Measurements from ENCODE around the gene CDK9.

The CDK9 gene

DNA sequence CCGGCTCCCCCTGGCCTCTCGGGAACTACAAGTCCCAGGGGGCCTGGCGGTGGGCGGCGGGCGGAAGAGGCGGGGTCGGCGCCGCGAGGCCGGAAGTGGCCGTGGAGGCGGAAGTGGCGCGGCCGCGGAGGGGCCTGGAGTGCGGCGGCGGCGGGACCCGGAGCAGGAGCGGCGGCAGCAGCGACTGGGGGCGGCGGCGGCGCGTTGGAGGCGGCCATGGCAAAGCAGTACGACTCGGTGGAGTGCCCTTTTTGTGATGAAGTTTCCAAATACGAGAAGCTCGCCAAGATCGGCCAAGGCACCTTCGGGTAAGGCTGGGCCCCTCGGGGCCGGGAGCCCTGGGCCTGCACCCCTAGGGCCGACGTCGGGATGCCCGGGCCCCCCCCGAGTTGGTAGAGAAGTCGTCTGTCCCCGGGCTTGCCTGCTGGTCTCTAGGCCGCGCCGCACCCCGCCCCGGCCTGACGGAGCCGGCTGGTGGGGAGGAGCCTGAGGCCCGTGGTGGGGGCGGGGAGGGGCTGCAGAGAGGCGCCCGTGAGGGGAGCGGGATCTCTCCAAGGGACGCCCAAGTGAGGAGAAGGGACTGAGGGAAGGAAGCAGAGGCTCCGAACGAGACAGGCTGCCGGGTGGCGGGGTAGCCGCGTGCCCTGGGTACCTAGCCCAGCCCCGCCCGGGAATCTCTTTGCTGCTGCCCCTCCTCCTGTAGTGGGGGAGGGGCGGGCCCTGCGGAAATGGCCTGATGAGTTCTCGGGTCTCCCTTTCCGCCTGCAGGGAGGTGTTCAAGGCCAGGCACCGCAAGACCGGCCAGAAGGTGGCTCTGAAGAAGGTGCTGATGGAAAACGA, at the start of gene CDK9:
Gene CDK9 (plus strand): TSS at position 102 of the 840 bp plus-strand sequence. CDS start 115 bp downstream, at position 217.
- H3K27ac ChIP-seq, result peak within 1 kb of the TSS; percentile 91
- no peak for TF ChIP-seq ZFX (IDR thresholded peaks at IDR 0.05; ENCODE audit: borderline replicate concordance)
- TF ChIP-seq, protein P1, sequence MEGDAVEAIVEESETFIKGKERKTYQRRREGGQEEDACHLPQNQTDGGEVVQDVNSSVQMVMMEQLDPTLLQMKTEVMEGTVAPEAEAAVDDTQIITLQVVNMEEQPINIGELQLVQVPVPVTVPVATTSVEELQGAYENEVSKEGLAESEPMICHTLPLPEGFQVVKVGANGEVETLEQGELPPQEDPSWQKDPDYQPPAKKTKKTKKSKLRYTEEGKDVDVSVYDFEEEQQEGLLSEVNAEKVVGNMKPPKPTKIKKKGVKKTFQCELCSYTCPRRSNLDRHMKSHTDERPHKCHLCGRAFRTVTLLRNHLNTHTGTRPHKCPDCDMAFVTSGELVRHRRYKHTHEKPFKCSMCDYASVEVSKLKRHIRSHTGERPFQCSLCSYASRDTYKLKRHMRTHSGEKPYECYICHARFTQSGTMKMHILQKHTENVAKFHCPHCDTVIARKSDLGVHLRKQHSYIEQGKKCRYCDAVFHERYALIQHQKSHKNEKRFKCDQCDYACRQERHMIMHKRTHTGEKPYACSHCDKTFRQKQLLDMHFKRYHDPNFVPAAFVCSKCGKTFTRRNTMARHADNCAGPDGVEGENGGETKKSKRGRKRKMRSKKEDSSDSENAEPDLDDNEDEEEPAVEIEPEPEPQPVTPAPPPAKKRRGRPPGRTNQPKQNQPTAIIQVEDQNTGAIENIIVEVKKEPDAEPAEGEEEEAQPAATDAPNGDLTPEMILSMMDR (IDR thresholded peaks at IDR 0.05), result no peak

DNA sequence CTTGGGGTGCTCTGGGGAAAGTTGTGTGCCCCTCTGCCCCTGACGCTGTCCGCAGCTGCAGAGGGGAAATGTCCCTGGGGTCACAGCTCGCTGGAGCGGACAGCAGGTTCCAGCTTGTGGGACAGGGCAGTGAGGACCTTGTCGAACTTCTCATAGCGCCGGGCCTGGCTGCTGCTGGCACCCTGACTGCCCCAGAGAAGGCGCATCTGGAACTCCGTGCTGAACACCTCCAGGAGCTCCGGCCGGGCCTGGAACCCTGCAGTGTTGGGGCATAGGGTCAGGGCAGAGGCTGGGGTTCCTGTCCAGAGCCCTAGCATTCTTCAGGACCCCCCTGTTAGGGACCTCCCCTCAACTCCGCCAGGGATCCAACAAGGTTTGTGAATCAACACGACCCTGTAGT, 47.2 kb upstream of the CDK9 start:
- TF ChIP-seq ZFX (IDR thresholded peaks at IDR 0.05; ENCODE audit: borderline replicate concordance), result no peak
- TF ChIP-seq, protein P1 (IDR thresholded peaks at IDR 0.05), result no peak
- no peak overlapping the region for H3K27ac ChIP-seq

DNA sequence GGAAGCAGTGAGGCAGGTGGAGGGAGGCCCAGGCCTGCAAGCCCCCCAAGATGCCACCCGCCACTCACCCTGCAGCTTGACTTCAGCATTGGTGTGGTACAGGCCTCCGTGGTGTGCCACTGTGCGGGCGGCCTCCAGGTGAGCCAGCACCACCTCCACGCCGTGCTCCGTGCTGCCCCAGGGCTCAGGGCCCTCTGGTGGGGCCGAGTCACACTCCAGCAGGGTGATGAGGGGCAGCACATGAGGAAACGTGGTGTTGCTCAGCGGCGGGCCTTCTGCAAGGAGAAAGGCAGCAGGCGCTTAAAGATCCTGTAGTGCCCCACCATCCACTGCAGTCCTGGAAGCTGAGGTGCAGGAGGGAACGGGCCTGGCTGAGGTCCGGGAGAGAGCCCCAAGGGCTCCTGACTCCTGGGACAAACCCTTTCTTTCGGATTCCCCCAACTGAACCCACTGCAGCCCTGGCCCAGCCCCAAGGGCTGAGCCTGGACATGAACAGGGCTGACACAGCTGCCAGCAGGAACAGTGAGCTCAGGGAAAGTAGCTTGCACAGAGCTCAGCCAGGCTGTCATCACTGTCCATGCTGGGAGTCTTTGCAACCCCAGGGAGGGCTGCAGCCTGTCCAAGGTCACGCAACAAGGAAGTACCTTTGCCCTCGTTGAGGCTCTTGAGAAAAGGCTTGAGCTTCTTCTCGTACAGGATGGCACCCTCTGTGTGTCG, 46.1 kb upstream of the CDK9 start:
- peak overlapping the region; percentile 65 for H3K27ac ChIP-seq
- TF ChIP-seq, protein P1 (IDR thresholded peaks at IDR 0.05), result no peak
- TF ChIP-seq ZFX (IDR thresholded peaks at IDR 0.05; ENCODE audit: borderline replicate concordance), result no peak

DNA sequence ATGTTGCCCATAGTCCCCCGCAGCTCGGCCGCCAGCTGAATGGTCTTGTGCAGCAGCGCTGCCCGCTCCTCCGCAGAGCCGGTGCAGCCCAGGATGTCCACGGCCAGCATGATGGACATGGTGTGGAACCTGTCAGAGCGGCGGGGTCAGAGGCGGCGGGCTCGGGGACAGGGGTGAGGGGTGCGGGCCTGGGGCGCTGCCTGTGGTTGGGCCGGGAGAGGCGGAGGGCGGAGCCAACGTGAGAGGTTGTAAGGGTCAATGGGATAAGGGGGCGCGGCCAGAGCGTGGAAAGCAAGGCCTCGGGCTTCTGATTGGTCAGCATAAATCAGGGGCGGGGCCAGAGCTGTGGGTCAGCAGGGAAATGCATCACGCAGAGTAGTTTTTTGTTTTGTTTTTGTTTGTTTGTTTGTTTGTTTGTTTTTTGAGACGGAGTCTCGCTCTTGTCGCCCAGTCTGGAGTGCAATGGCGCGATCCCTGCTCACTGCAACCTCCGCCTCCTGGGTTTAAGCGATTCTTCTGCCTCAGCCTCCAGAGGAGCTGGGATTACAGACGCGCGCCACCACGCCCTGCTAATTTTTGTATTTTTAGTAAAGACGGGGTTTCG, 43.9 kb upstream of the CDK9 start:
- TF ChIP-seq, protein P1 (IDR thresholded peaks at IDR 0.05), result 0 out of 2 replicates have a peak, but pooled peaks have one; percentile 7
- TF ChIP-seq ZFX (IDR thresholded peaks at IDR 0.05; ENCODE audit: borderline replicate concordance), result no peak
- peak overlapping the region; percentile 65 for H3K27ac ChIP-seq

DNA sequence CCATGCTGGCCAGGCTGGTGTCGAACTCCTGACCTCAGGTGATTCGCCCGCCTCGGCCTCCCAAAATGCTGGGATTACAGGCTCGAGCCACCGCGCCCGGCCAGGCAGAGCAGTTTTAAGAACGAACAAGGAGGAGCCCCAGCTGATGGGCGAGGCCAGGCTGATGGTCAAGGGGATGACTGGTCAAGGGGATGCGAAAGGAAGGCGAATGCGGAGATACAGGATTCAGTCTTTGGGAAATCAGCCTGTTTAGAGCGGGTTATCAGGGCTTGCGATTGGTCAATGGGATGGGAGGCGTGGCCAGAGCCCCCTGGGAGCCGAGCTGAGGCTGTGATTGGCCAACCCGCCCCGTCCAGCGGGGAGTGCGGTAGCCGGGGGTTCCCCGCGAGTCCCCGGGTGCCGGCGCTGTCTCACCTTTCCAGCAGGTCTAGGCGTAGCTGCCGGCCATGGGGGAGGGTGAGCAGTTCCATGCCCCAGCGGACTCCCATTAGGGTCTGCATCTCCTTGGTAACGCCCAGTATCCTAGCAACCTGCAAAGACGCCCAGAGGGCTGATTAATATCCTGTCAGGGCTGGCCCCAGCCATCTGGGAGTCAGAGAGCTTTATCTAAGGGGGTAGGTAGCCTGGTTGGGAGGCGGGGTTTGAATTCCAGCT, 43.3 kb upstream of the CDK9 start:
- no peak for TF ChIP-seq ZFX (IDR thresholded peaks at IDR 0.05; ENCODE audit: borderline replicate concordance)
- TF ChIP-seq, protein P1 (IDR thresholded peaks at IDR 0.05), result no peak
- peak overlapping the region; percentile 65 for H3K27ac ChIP-seq

DNA sequence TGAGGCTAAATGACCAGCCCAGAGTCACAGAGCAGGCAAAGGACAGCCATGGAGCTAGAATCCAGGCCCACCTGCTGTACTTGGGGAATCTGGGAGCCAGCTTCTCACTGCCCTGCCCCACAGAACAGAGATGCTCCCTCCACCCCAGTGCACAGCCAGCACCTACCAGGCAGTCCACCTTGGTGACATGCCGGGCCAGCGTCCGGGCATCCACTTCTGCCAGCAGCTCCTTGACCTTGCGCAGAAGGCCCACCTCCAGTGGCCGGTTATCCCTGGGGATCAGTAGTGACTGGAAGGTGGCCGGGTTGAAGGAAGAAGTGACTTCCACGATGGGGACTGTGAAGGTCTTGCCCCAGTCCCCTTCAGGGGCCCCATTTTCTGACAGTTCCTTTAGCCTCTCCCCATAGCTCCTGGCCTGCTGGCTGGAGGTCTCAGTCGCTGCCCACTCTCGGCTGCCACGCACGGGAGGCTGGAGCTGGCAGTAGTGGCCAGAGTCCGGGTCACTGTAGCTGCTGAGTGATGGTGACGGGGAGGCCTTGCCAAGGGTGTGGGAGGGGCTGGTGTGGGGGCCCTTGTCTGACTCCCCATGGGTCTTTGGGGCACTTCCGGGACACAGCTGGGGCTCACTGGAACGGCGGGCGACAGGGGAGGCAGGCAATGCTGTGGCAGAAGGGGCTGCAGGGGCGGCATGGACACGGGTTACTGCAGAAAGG, 41.3 kb upstream of the CDK9 start:
- H3K27ac ChIP-seq, result no peak overlapping the region
- TF ChIP-seq, protein P1 (IDR thresholded peaks at IDR 0.05), result no peak
- no peak for TF ChIP-seq ZFX (IDR thresholded peaks at IDR 0.05; ENCODE audit: borderline replicate concordance)
